Measurements from ENCODE around the gene CYP2W1. TPM values are rescaled to one million over a fixed set of nuclear protein-coding genes. Genes with fewer than 3 reads are reported as not detected.

Gene CYP2W1
- total RNA-seq, 1 experiment from 2014 or later: not detected

Small RNA genes within 50 kb of the gene (microRNA-seq; reads per million reads assigned to microRNA genes)
- 1,063 reads per million, percentile 76 among the genes with 10 or more reads in this experiment for gene MIR339 (ENCODE audit: borderline number of aligned reads, borderline replicate concordance)

Other genes starting within 250 kb of the CYP2W1 start
- gene SUN1, start 150.7 kb upstream of the CYP2W1 start, total RNA-seq (2021): 245 and 272 TPM in 2 replicates
- 120 and 166 TPM in 2 replicates for gene GET4, start 106.6 kb upstream of the CYP2W1 start, total RNA-seq (2021)
- 73.9 and 102 TPM in 2 replicates for gene ADAP1, start 28.5 kb upstream of the CYP2W1 start, total RNA-seq (2021)
- 28.9 and 29.3 TPM in 2 replicates for gene COX19, start 7.6 kb upstream of the CYP2W1 start, total RNA-seq (2021)
- gene GPR146, start 61.4 kb downstream of the CYP2W1 start, total RNA-seq (2021): 3.4 and 4.3 TPM in 2 replicates
- 0.37 and 0.85 TPM in 2 replicates for gene GPER1, start 104.9 kb downstream of the CYP2W1 start, total RNA-seq (2021)
- 51.2 and 65.1 TPM in 2 replicates for gene ZFAND2A, start 177.0 kb downstream of the CYP2W1 start, total RNA-seq (2021)
- not detected in 2 replicates for gene UNCX, start 249.7 kb downstream of the CYP2W1 start, total RNA-seq (2021)

Measured in PC-9 (cell line).